ENCODE data around the gene SAP30. TPM values are rescaled to one million over a fixed set of nuclear protein-coding genes. Genes with fewer than 3 reads are reported as not detected.

SAP30 gene
- total RNA-seq, 1 donor from 2014 or later, result 13.0 TPM

DNA sequence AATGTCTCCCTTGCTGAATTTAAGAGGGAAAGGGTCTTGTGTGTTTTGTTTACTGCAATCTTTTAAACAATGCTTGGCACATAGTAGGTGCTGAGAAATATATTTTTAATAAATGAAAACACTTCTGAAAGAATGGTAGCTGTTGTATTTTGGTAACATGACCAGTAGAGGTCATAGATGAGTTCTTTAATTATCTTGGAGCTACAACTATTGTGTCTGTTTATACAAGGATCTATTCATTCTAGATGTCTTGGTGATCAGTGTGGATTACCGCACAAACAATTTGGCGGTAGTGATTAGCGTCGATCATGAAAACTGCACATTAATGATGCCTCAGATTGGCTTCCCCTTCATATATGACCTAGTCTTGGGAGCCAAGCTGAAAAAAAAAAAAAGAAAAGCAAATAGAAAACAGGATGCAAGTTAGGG lies 49.6 kb downstream of the SAP30 start:
- Histone ChIP-seq H3K4me3 (no peak overlapping the region), H3K4me1 (peaks cover 4% of the 10 kb centered on the region), H3K27me3 (no peaks in the 10 kb centered on the region), H3K9me3 (no peaks in the 10 kb centered on the region), H3K27ac (no peak overlapping the region), H3K36me3 (no peaks in the 10 kb centered on the region)
- TF ChIP-seq POLR2AphosphoS5 (IDR thresholded peaks at IDR 0.05; ENCODE audit: insufficient read depth in 1 of 2, low read depth in 1 of 2), result no peak
- TF ChIP-seq, protein P1, sequence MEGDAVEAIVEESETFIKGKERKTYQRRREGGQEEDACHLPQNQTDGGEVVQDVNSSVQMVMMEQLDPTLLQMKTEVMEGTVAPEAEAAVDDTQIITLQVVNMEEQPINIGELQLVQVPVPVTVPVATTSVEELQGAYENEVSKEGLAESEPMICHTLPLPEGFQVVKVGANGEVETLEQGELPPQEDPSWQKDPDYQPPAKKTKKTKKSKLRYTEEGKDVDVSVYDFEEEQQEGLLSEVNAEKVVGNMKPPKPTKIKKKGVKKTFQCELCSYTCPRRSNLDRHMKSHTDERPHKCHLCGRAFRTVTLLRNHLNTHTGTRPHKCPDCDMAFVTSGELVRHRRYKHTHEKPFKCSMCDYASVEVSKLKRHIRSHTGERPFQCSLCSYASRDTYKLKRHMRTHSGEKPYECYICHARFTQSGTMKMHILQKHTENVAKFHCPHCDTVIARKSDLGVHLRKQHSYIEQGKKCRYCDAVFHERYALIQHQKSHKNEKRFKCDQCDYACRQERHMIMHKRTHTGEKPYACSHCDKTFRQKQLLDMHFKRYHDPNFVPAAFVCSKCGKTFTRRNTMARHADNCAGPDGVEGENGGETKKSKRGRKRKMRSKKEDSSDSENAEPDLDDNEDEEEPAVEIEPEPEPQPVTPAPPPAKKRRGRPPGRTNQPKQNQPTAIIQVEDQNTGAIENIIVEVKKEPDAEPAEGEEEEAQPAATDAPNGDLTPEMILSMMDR (IDR thresholded peaks at IDR 0.05), result no peak
- TF ChIP-seq POLR2A (IDR thresholded peaks at IDR 0.05), result no peak
- DNase-seq (ENCODE audit: extremely low spot score in 2 of 2), result no peak
- intact Hi-C loops (cut with DNase I), result no loop called here

DNA sequence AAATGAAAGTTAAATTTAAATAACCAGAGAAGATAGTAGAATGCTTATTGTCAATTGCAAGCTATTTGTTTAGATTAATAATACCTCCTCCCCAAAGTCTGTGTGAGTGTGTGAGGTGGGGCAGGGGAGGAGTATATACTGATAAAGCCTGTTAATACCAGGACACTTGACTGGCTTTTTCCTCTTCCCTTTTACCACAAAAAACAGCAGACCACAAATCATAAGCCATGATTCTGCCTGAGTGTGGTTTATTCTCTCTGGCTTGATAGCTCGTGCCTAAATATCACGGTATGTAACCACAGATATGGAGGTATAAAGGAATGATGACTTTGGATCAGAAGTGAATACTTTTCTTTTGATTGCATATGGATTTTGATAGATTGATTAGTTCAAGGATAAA lies 50.0 kb downstream of the SAP30 start:
- no peak for TF ChIP-seq POLR2A (IDR thresholded peaks at IDR 0.05)
- TF ChIP-seq, protein P1 (IDR thresholded peaks at IDR 0.05), result no peak
- no peak for TF ChIP-seq POLR2AphosphoS5 (IDR thresholded peaks at IDR 0.05; ENCODE audit: insufficient read depth in 1 of 2, low read depth in 1 of 2)
- peaks cover 4% of the 10 kb centered on the region for H3K4me1 ChIP-seq
- intact Hi-C loops (cut with DNase I), result no loop called here
- DNase-seq (ENCODE audit: extremely low spot score in 2 of 2), result no peak
- H3K4me3 ChIP-seq, result no peak overlapping the region
- H3K27ac ChIP-seq, result no peak overlapping the region
- no peaks in the 10 kb centered on the region for H3K27me3 ChIP-seq
- H3K36me3 ChIP-seq, result no peaks in the 10 kb centered on the region
- no peaks in the 10 kb centered on the region for H3K9me3 ChIP-seq

DNA sequence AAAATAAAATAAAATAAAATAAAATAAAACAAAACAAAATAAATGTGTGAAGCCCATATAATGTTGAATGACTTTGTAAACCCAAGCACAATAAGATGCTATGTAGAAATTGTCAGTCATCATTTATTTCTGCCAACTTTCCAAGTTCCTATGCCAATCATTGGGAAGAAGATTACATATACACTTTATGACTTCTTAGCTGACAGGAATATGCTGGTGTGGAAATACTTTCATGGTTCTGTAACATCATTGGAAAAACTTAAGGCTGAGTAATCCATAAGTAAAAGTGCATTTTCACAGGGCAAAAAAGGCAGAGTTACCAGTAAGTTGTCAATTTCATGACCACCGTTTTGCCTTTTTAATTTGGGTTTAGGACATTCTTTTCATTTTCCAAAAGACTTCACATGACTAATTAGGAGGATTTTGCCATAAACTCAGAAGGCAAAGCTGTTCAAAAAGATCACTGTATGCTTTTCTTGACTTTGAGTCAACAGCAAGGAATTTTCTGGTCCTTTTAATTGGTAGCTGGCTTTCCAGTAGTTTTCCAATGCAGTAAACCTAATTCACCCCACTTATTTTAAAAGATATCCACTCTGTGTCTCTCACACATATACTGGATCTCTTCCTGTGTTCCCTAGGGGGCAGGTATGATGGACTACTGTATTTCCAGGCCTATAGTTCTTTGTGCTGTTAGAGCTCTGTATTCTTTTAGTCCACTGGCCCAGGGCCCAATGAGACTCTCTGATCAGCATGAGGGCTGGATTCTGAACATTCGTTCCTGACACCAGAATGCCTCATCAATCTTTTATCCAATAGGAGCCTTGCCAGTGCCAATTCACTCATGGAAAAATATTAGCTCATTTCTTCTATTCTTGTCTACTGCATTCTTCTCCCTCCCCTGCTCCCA lies 54.4 kb downstream of the SAP30 start:
- no peak overlapping the region for H3K27ac ChIP-seq
- no peaks in the 10 kb centered on the region for H3K27me3 ChIP-seq
- intact Hi-C loops (cut with DNase I), result no loop called here
- DNase-seq (ENCODE audit: extremely low spot score in 2 of 2), result no peak
- no peaks in the 10 kb centered on the region for H3K36me3 ChIP-seq
- H3K4me1 ChIP-seq, result peaks cover 4% of the 10 kb centered on the region
- H3K4me3 ChIP-seq, result no peak overlapping the region
- no peaks in the 10 kb centered on the region for H3K9me3 ChIP-seq
- TF ChIP-seq POLR2A (IDR thresholded peaks at IDR 0.05) (no peak), POLR2AphosphoS5 (IDR thresholded peaks at IDR 0.05; ENCODE audit: insufficient read depth in 1 of 2, low read depth in 1 of 2) (no peak)
- TF ChIP-seq, protein P1 (IDR thresholded peaks at IDR 0.05), result no peak

DNA sequence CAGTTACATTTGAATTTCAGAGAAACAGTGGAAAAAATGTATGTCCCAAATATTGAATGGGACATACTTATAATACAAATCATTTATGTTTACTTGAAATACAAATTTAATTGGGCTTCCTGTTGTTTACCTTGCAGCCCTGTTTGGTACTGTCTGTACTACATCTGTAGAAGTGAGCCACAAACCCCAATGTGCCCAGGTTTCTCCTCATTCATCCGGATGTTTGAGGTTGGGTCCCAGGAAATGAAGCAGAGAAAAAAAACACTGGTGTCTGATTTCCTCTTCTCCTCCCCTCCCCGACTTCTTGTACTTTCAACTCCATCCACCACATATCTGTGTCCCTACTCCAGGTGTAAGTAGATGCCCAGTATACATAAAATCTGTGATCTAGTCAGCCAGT lies 55.3 kb downstream of the SAP30 start:
- H3K27me3 ChIP-seq, result no peaks in the 10 kb centered on the region
- no peak overlapping the region for H3K4me3 ChIP-seq
- TF ChIP-seq, protein P1 (IDR thresholded peaks at IDR 0.05), result no peak
- no peak for TF ChIP-seq POLR2A (IDR thresholded peaks at IDR 0.05)
- no peak for TF ChIP-seq POLR2AphosphoS5 (IDR thresholded peaks at IDR 0.05; ENCODE audit: insufficient read depth in 1 of 2, low read depth in 1 of 2)
- no peaks in the 10 kb centered on the region for H3K4me1 ChIP-seq
- H3K27ac ChIP-seq, result no peak overlapping the region
- intact Hi-C loops (cut with DNase I), result no loop called here
- DNase-seq (ENCODE audit: extremely low spot score in 2 of 2), result no peak
- no peaks in the 10 kb centered on the region for H3K36me3 ChIP-seq
- H3K9me3 ChIP-seq, result no peaks in the 10 kb centered on the region

Other genes with a start within 250 kb of the SAP30 start
- 9.1 TPM for gene GALNT7, start 202.1 kb upstream of the SAP30 start, total RNA-seq
- gene HMGB2, start 36.6 kb upstream of the SAP30 start, total RNA-seq, result 56.7 TPM
- 0.49 TPM for gene SCRG1, start 28.2 kb downstream of the SAP30 start, total RNA-seq
- 26.0 TPM for gene HAND2, start 159.3 kb downstream of the SAP30 start, total RNA-seq

All from vagina (tissue), 2 donors.